Measurements from ENCODE around the gene PELI2.

Gene PELI2

DNA sequence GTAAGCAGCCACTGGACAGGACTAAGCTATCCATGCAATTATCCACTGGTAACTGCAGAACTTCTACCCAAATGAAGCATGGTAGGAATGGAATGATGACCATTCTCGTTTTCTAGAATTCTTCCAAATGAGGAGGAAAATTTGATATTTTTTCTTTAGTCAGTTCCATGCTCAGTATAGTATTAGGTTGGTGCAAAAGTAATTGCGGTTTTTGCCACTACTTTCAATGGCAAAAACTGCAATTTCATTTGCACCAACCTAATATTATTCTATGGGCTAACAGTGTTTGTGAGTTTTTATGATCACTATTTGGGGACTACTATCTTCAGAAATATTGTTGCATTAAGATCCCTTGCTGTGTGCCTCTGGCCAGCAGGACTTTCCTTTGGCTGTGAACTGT, 42.9 kb upstream of the PELI2 start:
- ChIA-PET POLR2A (no interaction called here), CTCF (interaction anchor here (0.7 kb wide), 1 partner anchor 1766 kb away, joined by 4 read pairs; no protein-coding TSS in a partner anchor)

More for the DNA sequence above, 42.9 kb upstream of the PELI2 start:
- TF ChIP-seq, protein P1, sequence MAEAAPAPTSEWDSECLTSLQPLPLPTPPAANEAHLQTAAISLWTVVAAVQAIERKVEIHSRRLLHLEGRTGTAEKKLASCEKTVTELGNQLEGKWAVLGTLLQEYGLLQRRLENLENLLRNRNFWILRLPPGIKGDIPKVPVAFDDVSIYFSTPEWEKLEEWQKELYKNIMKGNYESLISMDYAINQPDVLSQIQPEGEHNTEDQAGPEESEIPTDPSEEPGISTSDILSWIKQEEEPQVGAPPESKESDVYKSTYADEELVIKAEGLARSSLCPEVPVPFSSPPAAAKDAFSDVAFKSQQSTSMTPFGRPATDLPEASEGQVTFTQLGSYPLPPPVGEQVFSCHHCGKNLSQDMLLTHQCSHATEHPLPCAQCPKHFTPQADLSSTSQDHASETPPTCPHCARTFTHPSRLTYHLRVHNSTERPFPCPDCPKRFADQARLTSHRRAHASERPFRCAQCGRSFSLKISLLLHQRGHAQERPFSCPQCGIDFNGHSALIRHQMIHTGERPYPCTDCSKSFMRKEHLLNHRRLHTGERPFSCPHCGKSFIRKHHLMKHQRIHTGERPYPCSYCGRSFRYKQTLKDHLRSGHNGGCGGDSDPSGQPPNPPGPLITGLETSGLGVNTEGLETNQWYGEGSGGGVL (tag by site-specific recombination; IDR thresholded peaks at IDR 0.05) = no peak
- no peak for TF ChIP-seq MZF1 (tag by site-specific recombination; IDR thresholded peaks at IDR 0.05; ENCODE audit: borderline replicate concordance)
- TF ChIP-seq, protein P2, sequence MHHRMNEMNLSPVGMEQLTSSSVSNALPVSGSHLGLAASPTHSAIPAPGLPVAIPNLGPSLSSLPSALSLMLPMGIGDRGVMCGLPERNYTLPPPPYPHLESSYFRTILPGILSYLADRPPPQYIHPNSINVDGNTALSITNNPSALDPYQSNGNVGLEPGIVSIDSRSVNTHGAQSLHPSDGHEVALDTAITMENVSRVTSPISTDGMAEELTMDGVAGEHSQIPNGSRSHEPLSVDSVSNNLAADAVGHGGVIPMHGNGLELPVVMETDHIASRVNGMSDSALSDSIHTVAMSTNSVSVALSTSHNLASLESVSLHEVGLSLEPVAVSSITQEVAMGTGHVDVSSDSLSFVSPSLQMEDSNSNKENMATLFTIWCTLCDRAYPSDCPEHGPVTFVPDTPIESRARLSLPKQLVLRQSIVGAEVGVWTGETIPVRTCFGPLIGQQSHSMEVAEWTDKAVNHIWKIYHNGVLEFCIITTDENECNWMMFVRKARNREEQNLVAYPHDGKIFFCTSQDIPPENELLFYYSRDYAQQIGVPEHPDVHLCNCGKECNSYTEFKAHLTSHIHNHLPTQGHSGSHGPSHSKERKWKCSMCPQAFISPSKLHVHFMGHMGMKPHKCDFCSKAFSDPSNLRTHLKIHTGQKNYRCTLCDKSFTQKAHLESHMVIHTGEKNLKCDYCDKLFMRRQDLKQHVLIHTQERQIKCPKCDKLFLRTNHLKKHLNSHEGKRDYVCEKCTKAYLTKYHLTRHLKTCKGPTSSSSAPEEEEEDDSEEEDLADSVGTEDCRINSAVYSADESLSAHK (tag by site-specific recombination; IDR thresholded peaks at IDR 0.05) = no peak
- TF ChIP-seq, protein P3, sequence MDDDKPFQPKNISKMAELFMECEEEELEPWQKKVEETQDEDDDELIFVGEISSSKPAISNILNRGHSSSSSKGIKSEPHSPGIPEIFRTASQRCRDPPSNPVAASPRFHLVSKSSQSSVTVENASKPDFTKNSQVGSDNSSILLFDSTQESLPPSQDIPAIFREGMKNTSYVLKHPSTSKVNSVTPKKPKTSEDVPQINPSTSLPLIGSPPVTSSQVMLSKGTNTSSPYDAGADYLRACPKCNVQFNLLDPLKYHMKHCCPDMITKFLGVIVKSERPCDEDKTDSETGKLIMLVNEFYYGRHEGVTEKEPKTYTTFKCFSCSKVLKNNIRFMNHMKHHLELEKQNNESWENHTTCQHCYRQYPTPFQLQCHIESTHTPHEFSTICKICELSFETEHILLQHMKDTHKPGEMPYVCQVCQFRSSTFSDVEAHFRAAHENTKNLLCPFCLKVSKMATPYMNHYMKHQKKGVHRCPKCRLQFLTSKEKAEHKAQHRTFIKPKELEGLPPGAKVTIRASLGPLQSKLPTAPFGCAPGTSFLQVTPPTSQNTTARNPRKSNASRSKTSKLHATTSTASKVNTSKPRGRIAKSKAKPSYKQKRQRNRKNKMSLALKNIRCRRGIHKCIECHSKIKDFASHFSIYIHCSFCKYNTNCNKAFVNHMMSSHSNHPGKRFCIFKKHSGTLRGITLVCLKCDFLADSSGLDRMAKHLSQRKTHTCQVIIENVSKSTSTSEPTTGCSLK (tag by site-specific recombination; IDR thresholded peaks at IDR 0.05) = no peak
- no peak for TF ChIP-seq ZNF175 (tag by site-specific recombination; IDR thresholded peaks at IDR 0.05)
- no peak for TF ChIP-seq ZNF768 (tag by site-specific recombination; IDR thresholded peaks at IDR 0.05)
- TF ChIP-seq, protein P4, sequence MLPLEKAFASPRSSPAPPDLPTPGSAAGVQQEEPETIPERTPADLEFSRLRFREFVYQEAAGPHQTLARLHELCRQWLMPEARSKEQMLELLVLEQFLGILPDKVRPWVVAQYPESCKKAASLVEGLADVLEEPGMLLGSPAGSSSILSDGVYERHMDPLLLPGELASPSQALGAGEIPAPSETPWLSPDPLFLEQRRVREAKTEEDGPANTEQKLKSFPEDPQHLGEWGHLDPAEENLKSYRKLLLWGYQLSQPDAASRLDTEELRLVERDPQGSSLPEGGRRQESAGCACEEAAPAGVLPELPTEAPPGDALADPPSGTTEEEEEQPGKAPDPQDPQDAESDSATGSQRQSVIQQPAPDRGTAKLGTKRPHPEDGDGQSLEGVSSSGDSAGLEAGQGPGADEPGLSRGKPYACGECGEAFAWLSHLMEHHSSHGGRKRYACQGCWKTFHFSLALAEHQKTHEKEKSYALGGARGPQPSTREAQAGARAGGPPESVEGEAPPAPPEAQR (tag by site-specific recombination; IDR thresholded peaks at IDR 0.05) = no peak
- TF ChIP-seq, protein P5, sequence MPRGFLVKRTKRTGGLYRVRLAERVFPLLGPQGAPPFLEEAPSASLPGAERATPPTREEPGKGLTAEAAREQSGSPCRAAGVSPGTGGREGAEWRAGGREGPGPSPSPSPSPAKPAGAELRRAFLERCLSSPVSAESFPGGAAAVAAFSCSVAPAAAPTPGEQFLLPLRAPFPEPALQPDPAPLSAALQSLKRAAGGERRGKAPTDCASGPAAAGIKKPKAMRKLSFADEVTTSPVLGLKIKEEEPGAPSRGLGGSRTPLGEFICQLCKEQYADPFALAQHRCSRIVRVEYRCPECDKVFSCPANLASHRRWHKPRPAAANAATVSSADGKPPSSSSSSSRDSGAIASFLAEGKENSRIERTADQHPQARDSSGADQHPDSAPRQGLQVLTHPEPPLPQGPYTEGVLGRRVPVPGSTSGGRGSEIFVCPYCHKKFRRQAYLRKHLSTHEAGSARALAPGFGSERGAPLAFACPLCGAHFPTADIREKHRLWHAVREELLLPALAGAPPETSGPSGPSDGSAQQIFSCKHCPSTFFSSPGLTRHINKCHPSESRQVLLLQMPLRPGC (tag by site-specific recombination; IDR thresholded peaks at IDR 0.05) = no peak
- no peak for TF ChIP-seq ZNF792 (tag by site-specific recombination; IDR thresholded peaks at IDR 0.05)
- TF ChIP-seq, protein P6, sequence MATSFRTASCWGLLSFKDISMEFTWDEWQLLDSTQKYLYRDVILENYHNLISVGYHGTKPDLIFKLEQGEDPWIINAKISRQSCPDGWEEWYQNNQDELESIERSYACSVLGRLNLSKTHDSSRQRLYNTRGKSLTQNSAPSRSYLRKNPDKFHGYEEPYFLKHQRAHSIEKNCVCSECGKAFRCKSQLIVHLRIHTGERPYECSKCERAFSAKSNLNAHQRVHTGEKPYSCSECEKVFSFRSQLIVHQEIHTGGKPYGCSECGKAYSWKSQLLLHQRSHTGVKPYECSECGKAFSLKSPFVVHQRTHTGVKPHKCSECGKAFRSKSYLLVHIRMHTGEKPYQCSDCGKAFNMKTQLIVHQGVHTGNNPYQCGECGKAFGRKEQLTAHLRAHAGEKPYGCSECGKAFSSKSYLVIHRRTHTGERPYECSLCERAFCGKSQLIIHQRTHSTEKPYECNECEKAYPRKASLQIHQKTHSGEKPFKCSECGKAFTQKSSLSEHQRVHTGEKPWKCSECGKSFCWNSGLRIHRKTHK (tag by site-specific recombination; IDR thresholded peaks at IDR 0.05) = no peak
- TF ChIP-seq ZSCAN16 (tag by site-specific recombination; IDR thresholded peaks at IDR 0.05) = no peak
- no peak for TF ChIP-seq YY2 (tag by site-specific recombination; IDR thresholded peaks at IDR 0.05)
- no peak for TF ChIP-seq ZBTB20 (tag by site-specific recombination; IDR thresholded peaks at IDR 0.05)
- no peak for TF ChIP-seq ZNF747 (tag by site-specific recombination; IDR thresholded peaks at IDR 0.05)
- no peak for TF ChIP-seq ZNF404 (tag by site-specific recombination; IDR thresholded peaks at IDR 0.05)
- no peak for TF ChIP-seq ZNF654 (tag by site-specific recombination; IDR thresholded peaks at IDR 0.05; ENCODE audit: low read depth)
- TF ChIP-seq, protein P7, sequence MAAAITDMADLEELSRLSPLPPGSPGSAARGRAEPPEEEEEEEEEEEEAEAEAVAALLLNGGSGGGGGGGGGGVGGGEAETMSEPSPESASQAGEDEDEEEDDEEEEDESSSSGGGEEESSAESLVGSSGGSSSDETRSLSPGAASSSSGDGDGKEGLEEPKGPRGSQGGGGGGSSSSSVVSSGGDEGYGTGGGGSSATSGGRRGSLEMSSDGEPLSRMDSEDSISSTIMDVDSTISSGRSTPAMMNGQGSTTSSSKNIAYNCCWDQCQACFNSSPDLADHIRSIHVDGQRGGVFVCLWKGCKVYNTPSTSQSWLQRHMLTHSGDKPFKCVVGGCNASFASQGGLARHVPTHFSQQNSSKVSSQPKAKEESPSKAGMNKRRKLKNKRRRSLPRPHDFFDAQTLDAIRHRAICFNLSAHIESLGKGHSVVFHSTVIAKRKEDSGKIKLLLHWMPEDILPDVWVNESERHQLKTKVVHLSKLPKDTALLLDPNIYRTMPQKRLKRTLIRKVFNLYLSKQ (tag by site-specific recombination; IDR thresholded peaks at IDR 0.05; ENCODE audit: borderline replicate concordance) = no peak
- TF ChIP-seq ZNF560 (tag by site-specific recombination; IDR thresholded peaks at IDR 0.05; ENCODE audit: borderline replicate concordance) = no peak
- TF ChIP-seq GLIS1 (tag by site-specific recombination; IDR thresholded peaks at IDR 0.05) = no peak
- no peak for TF ChIP-seq ZNF221 (tag by site-specific recombination; IDR thresholded peaks at IDR 0.05; ENCODE audit: borderline replicate concordance)
- no peak overlapping the region for H3K4me3 ChIP-seq (ENCODE audit: low read depth, low read length)
- H3K27ac ChIP-seq (ENCODE audit: extremely low read depth, low read depth, low read length) = no peak overlapping the region
- H3K36me3 ChIP-seq (ENCODE audit: control insufficient read depth in 2 of 2, insufficient read depth in 1 of 2, low read length in 2 of 2) = no peaks in the 10 kb centered on the region
- H3K9me3 ChIP-seq (ENCODE audit: control insufficient read depth, insufficient read depth, low read depth, low read length) = no peaks in the 10 kb centered on the region
- no peaks in the 10 kb centered on the region for H3K4me1 ChIP-seq (ENCODE audit: control insufficient read depth, insufficient read depth, low read length)
